ENCODE results near the gene SNX21.
A peak's percentile ranks its signal among the peaks of the same experiment; 100 is the strongest.

Gene SNX21

GRCh38 chr20:45883100-45883469 lies 49.5 kb downstream of the SNX21 start:
- no peak for DNase-seq

- DNase-seq: no peak
Measured at GRCh38 chr20:45886590-45887345, 53.2 kb downstream of the SNX21 start.

- DNase-seq: no peak
Measured at GRCh38 chr20:45887346-45887715, 53.7 kb downstream of the SNX21 start, which contains the start of gene SPATA25. Gene SPATA25, minus strand, starts transcription at chr20:45887622. Its CDS starts 32 bp downstream, at chr20:45887590.

GRCh38 chr20:45888681-45889080 lies 55.1 kb downstream of the SNX21 start:
- DNase-seq: no peak

- DNase-seq: peak; percentile 57
Measured at GRCh38 chr20:45890077-45890984, 56.7 kb downstream of the SNX21 start.

- DNase-seq: peak; percentile 86
Measured at GRCh38 chr20:45890985-45891983, 57.7 kb downstream of the SNX21 start, which contains the start of the genes CTSA and NEURL2. Gene CTSA, plus strand, starts transcription at chr20:45891335. Its CDS starts 234 bp downstream, at chr20:45891569. Gene NEURL2, minus strand, starts transcription at chr20:45891208. Its CDS starts 217 bp downstream, at chr20:45890991.

- no peak for DNase-seq
Measured at GRCh38 chr20:45892049-45892825, 58.6 kb downstream of the SNX21 start.
